H1 (cell line): ENCODE measurements around the gene OPCML. TPM values are rescaled to one million over a fixed set of nuclear protein-coding genes. Genes with fewer than 3 reads are reported as not detected.

Experiments
- CTCF ChIA-PET: fragments of 300-600 bp; sonication (Branson Sonifier 250); formaldehyde crosslinking; loops from one replicate; lab custom pipeline; 2021; ENCODE audit not compliant: partially characterized antibody; lab: Charles Lee
- POLR2A ChIA-PET: fragments of 300-600 bp; sonication (Branson Sonifier 250); formaldehyde crosslinking; loops from one replicate; lab custom pipeline; 2021; ENCODE audit warnings: inconsistent platforms; ENCODE audit not compliant: partially characterized antibody; lab: Charles Lee
- DNase-seq, 2 experiments: peaks; one replicate each; pipeline versions ENCODE4 v3.0.0 to v3.0.0-alpha.2; 2010 to 2022; ENCODE audit warnings: low spot score in 2 of 2, low read depth in 1 of 2, mixed read lengths in 1 of 2
- FAIRE-seq: peaks from 2 replicates; lab custom pipeline; 2011; peaks lifted over from hg19 to GRCh38; lab: Jason Lieb, UNC
- H2AFZ ChIP-seq: 2 replicates; pipeline ENCODE4 v1.8.1; 2012; ENCODE audit warnings: low read length, inconsistent platforms
- H2AK5ac ChIP-seq: 2 replicates; pipeline ENCODE4 v1.6.1; 2013; ENCODE audit warnings: low read depth, low read length
- H2BK120ac ChIP-seq: replicated peaks from 2 replicates; pipeline ENCODE3; 2013; ENCODE audit warnings: low read depth, low read length, inconsistent platforms
- H2BK12ac ChIP-seq: 2 replicates; pipeline ENCODE4 v1.6.1; 2013; ENCODE audit warnings: low read depth, low read length
- H2BK15ac ChIP-seq: 2 replicates; pipeline ENCODE4 v1.6.1; 2013; ENCODE audit warnings: low read length
- H2BK20ac ChIP-seq: 2 replicates; pipeline ENCODE4 v1.6.1; 2013; ENCODE audit warnings: low read length
- H2BK5ac ChIP-seq: 2 replicates; pipeline ENCODE4 v1.6.1; 2013; ENCODE audit warnings: low read depth, low read length
- H3K14ac ChIP-seq: 2 replicates; pipeline ENCODE4 v1.6.1; 2013; ENCODE audit warnings: inconsistent platforms; ENCODE audit not compliant: insufficient read length
- H3K18ac ChIP-seq: 2 replicates; pipeline ENCODE4 v1.6.1; 2013; ENCODE audit warnings: low read length; ENCODE audit errors: extremely low read depth
- H3K23ac ChIP-seq: 2 replicates; pipeline ENCODE4 v1.6.1; 2013; ENCODE audit warnings: inconsistent platforms; ENCODE audit not compliant: insufficient read length
- H3K23me2 ChIP-seq: 2 replicates; pipeline ENCODE4 v1.6.1; 2013; ENCODE audit warnings: low read depth, low read length
- H3K27ac ChIP-seq: 2 replicates; pipeline ENCODE4 v1.6.1; 2011; ENCODE audit warnings: low read depth, low read length, inconsistent platforms
- H3K27me3 ChIP-seq, 4 experiments: replicated peaks in 1 of 4; 1 replicate in 1 of 4; 2 replicates in 3 of 4; pipeline versions ENCODE4 v1.6.1 to v1.8.1; 2011 to 2013; ENCODE audit warnings: low read length in 3 of 4, mild to moderate bottlenecking in 3 of 4, inconsistent platforms in 2 of 4, mixed read lengths in 2 of 4, moderate library complexity in 1 of 4; ENCODE audit not compliant: control insufficient read depth in 3 of 4, insufficient read depth in 3 of 4; ENCODE audit errors: extremely low read depth in 1 of 4
- H3K36me3 ChIP-seq, 4 experiments: 2 replicates each; pipeline versions ENCODE4 v1.6.1 to v1.8.1; 2011 to 2013; ENCODE audit warnings: mild to moderate bottlenecking in 4 of 4, low read length in 3 of 4, moderate library complexity in 2 of 4, control low read depth in 1 of 4, inconsistent platforms in 1 of 4; ENCODE audit not compliant: insufficient read depth in 4 of 4, control insufficient read depth in 2 of 4
- H3K4ac ChIP-seq: replicated peaks from 2 replicates; pipeline ENCODE3; 2013; ENCODE audit warnings: low read length, low read depth, mixed read lengths, inconsistent platforms; ENCODE audit not compliant: insufficient read length
- H3K4me1 ChIP-seq, 4 experiments: replicated peaks in 1 of 4; 1 replicate in 1 of 4; 2 replicates in 3 of 4; pipeline versions ENCODE4 v1.6.1 to v1.8.1; 2011 to 2013; ENCODE audit warnings: low read length in 3 of 4, inconsistent platforms in 2 of 4, mixed read lengths in 1 of 4; ENCODE audit not compliant: insufficient read depth in 4 of 4, control insufficient read depth in 3 of 4
- H3K4me2 ChIP-seq, 2 experiments: 2 replicates each; pipeline versions ENCODE4 v1.6.1 to v1.8.1; 2011 to 2013; ENCODE audit warnings: low read depth in 2 of 2, low read length in 2 of 2, control low read depth in 1 of 2, inconsistent platforms in 1 of 2, mild to moderate bottlenecking in 1 of 2; ENCODE audit not compliant: insufficient read depth in 1 of 2
- H3K4me3 ChIP-seq, 4 experiments: fragments of 200-600, 300-600 bp in 1 of 4; sonication (generic), shearing (Covaris generic), sonication (Bioruptor Twin) in 1 of 4; 2 replicates each; pipeline versions ENCODE4 v1.5.1 to v1.8.1; 2011 to 2016; ENCODE audit warnings: low read length in 4 of 4, low read depth in 3 of 4, control low read depth in 2 of 4, inconsistent platforms in 2 of 4, mild to moderate bottlenecking in 2 of 4, mixed read lengths in 1 of 4, moderate library complexity in 1 of 4; ENCODE audit not compliant: insufficient read depth in 2 of 4; ENCODE audit errors: extremely low read depth in 1 of 4
- H3K56ac ChIP-seq: replicated peaks from 2 replicates; pipeline ENCODE3; 2013; ENCODE audit warnings: low read depth, mild to moderate bottlenecking, mixed read lengths, low read length, inconsistent platforms; ENCODE audit not compliant: insufficient read length
- H3K79me1 ChIP-seq: 2 replicates; pipeline ENCODE4 v1.6.1; 2013; ENCODE audit warnings: low read depth, low read length, control low read depth
- H3K79me2 ChIP-seq, 2 experiments: 2 replicates each; pipeline versions ENCODE4 v1.6.1 to v1.8.1; 2012 to 2013; ENCODE audit warnings: low read length in 2 of 2, mild to moderate bottlenecking in 2 of 2, inconsistent platforms in 1 of 2; ENCODE audit not compliant: insufficient read depth in 2 of 2, control insufficient read depth in 1 of 2
- H3K9ac ChIP-seq, 4 experiments: replicated peaks in 1 of 4; 1 replicate in 1 of 4; 2 replicates in 3 of 4; pipeline versions ENCODE4 v1.6.1 to v1.8.1; 2011 to 2013; ENCODE audit warnings: low read depth in 3 of 4, low read length in 3 of 4, control low read depth in 2 of 4, mild to moderate bottlenecking in 2 of 4, moderate library complexity in 2 of 4, inconsistent platforms in 1 of 4; ENCODE audit errors: extremely low read depth in 1 of 4
- H3K9me3 ChIP-seq, 2 experiments: 2 replicates each; pipeline versions ENCODE4 v1.6.1 to v1.8.1; 2012 to 2013; ENCODE audit warnings: mild to moderate bottlenecking in 2 of 2, moderate library complexity in 2 of 2, control low read depth in 1 of 2, inconsistent platforms in 1 of 2, low read depth in 1 of 2, low read length in 1 of 2, mixed read lengths in 1 of 2; ENCODE audit not compliant: insufficient read depth in 2 of 2
- H4K20me1 ChIP-seq, 2 experiments: replicated peaks in 1 of 2; 2 replicates each; pipeline versions ENCODE3 to v1.8.1; 2011 to 2013; ENCODE audit warnings: inconsistent platforms in 2 of 2, low read length in 2 of 2, mild to moderate bottlenecking in 1 of 2; ENCODE audit not compliant: insufficient read depth in 2 of 2, control insufficient read depth in 1 of 2
- H4K5ac ChIP-seq: 2 replicates; pipeline ENCODE4 v1.6.1; 2013; ENCODE audit warnings: low read length, low read depth, mixed read lengths, inconsistent platforms; ENCODE audit not compliant: insufficient read length
- H4K8ac ChIP-seq: 2 replicates; pipeline ENCODE4 v1.8.0; 2013; ENCODE audit warnings: mild to moderate bottlenecking, moderate library complexity, low read length, inconsistent platforms; ENCODE audit not compliant: insufficient read depth; ENCODE audit errors: extremely low read depth
- H4K91ac ChIP-seq: replicated peaks from 2 replicates; pipeline ENCODE3; 2013; ENCODE audit warnings: low read length, mixed read lengths, inconsistent platforms; ENCODE audit not compliant: insufficient read length
- ASH2L ChIP-seq: fragments of 200-600, 300-600 bp; sonication (generic); IDR thresholded peaks from one replicate; pipeline ENCODE4 v1.7.1; 2017; ENCODE audit warnings: low read length
- CREB1 ChIP-seq: IDR thresholded peaks from 2 replicates; pipeline ENCODE4 v1.6.1; 2012; ENCODE audit warnings: inconsistent platforms
- EGR1 ChIP-seq: IDR thresholded peaks from 2 replicates; pipeline ENCODE4 v1.6.1; 2011; ENCODE audit warnings: low read depth, low read length, borderline replicate concordance
- EZH2 ChIP-seq: fragments of 200-600 bp; sonication (generic); IDR thresholded peaks from 2 replicates; pipeline ENCODE4 v1.7.1; 2012; ENCODE audit warnings: low read depth, mild to moderate bottlenecking, moderate library complexity, low read length, inconsistent platforms; ENCODE audit not compliant: severe bottlenecking
- FOSL1 ChIP-seq: IDR thresholded peaks from 2 replicates; pipeline ENCODE4 v1.6.1; 2011; ENCODE audit warnings: mild to moderate bottlenecking, low read depth, low read length, moderate library complexity; ENCODE audit not compliant: insufficient read depth
- POU5F1 ChIP-seq: IDR thresholded peaks from 2 replicates; pipeline ENCODE4 v1.6.1; 2011; ENCODE audit warnings: low read depth, mild to moderate bottlenecking, low read length, moderate library complexity
- WGBS, 2 experiments: shearing (Covaris generic) in 1 of 2; methylation state at CpG; one replicate each; pipeline versions ENCODE4 v1.1.6 to v1.1.7; 2013 to 2015; ENCODE audit warnings: low lambda C conversion rate in 2 of 2, mixed read lengths in 2 of 2, inconsistent platforms in 1 of 2, low coverage in 1 of 2, missing lambda C conversion rate in 1 of 2; ENCODE audit not compliant: insufficient replicate concordance in 2 of 2, insufficient coverage in 1 of 2, insufficient read length in 1 of 2; ENCODE audit errors: extremely low coverage in 1 of 2, missing lambda C conversion rate in 1 of 2; 5-methylcytosine and 5-hydroxymethylcytosine counted together
- polyA plus RNA-seq, 7 experiments: library from polyadenylated mRNA; depleted of rRNA in 3 of 7; stranded (reverse) in 5 of 7; unstranded in 2 of 7; fragments of >200 nt in 5 of 7; fragments of 200-250 nt in 2 of 7; gene quantifications; 1 replicate in 5 of 7; 2 replicates in 1 of 7; 4 replicates in 1 of 7; pipeline versions ENCODE4 v1.2.1 to v1.2.3, GENCODE V29; 2011 to 2013; ENCODE audit warnings: missing spikeins in 2 of 7, mixed read lengths in 2 of 7
- total RNA-seq: library from RNA; stranded (reverse); fragmentation: NEBNext Ultra II Directional; extraction: Animal tissue kit (Norgen Biotek cat#: 25700); gene quantifications from 2 replicates; pipeline ENCODE4 v1.2.1, GENCODE V29; 2021
- TF ChIP-seq, protein P1 (sequence below): IDR thresholded peaks from 2 replicates; pipeline ENCODE4 v1.6.1; 2011; ENCODE audit warnings: low read depth, mild to moderate bottlenecking, low read length; ENCODE audit not compliant: insufficient read depth

Gene OPCML
- total and polyA plus RNA-seq, 2 of the 8 experiments (the other 6 are each of a cell fraction or from before 2014, with no cell fraction given): 2.3 to 3.1 TPM

DNA sequence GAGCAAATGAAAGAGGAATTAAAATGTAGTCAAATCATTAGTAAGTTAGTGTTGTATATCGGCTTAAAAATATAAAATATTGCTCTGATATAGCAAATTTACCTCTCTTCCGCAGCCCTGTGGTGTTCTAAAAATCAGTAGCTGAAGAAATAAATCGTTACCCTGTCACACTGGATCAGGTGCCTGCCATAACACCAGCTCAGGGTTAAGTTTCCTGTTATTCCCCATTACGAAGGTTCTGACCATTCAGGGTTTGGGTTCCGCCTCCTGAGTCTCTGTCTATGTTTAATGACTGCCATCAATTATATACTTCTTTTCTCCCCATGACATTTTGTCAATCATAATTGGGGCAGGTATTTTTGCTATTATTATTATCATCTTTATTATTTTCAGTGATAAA is 658.5 kb downstream of the OPCML start:
- H3K9me3 ChIP-seq: peaks cover 0 to 2% of the 10 kb centered on the region in 2 experiments; a peak in 1 of 4 replicates
- no peak overlapping the region for H3K4me2 ChIP-seq
- no peaks in the 10 kb centered on the region for H3K79me2 ChIP-seq
- no peaks in the 10 kb centered on the region for H3K79me1 ChIP-seq
- no peak overlapping the region for H3K4ac ChIP-seq
- H4K91ac ChIP-seq: no peak overlapping the region
- H2AK5ac ChIP-seq: no peak overlapping the region
- DNase-seq (no peak), FAIRE-seq (no peak)
- H3K4me1 ChIP-seq: no peaks in the 10 kb centered on the region
- H4K8ac ChIP-seq: no peak overlapping the region
- CTCF ChIA-PET: interaction anchor here (0.8 to 1.7 kb wide), 4 partner anchors 8 to 68 kb away, joined by 3 to 6 read pairs (median 4); no protein-coding TSS in a partner anchor
- H3K9ac ChIP-seq: no peak overlapping the region
- POLR2A ChIA-PET: interaction anchor here (0.7 to 1.1 kb wide), 2 partner anchors 22 to 43 kb away, joined by 3 read pairs; no protein-coding TSS in a partner anchor
- H3K14ac ChIP-seq: no peak overlapping the region
- H4K5ac ChIP-seq: no peak overlapping the region
- no peak overlapping the region for H2BK12ac ChIP-seq
- no peak overlapping the region for H3K56ac ChIP-seq
- 89% methylated on average over 5 of the region's 5 CpGs; no CpG with 5 or more reads in 1 of the 2 experiments for WGBS, 2 experiments
- H2BK120ac ChIP-seq: no peak overlapping the region
- H3K36me3 ChIP-seq: no peaks in the 10 kb centered on the region
- TF ChIP-seq EZH2 (no peak), ASH2L (no peak), EGR1 (no peak), FOSL1 (no peak), CREB1 (no peak), POU5F1 (no peak)
- TF ChIP-seq, protein P1, sequence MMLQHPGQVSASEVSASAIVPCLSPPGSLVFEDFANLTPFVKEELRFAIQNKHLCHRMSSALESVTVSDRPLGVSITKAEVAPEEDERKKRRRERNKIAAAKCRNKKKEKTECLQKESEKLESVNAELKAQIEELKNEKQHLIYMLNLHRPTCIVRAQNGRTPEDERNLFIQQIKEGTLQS: no peak
- H3K18ac ChIP-seq: no peak overlapping the region
- H2BK15ac ChIP-seq: no peak overlapping the region
- no peaks in the 10 kb centered on the region for H4K20me1 ChIP-seq
- no peak overlapping the region for H2BK5ac ChIP-seq
- no peaks in the 10 kb centered on the region for H3K27me3 ChIP-seq
- no peaks in the 10 kb centered on the region for H3K23me2 ChIP-seq
- no peak overlapping the region for H3K27ac ChIP-seq
- no peak overlapping the region for H3K4me3 ChIP-seq
- no peak overlapping the region for H2AFZ ChIP-seq
- no peak overlapping the region for H2BK20ac ChIP-seq
- H3K23ac ChIP-seq: no peak overlapping the region
